ENCODE data around the gene POU2F2.

The POU2F2 gene

GRCh38 chr19:42098781-42099180, 33.5 kb downstream of the POU2F2 start:
- no peak for DNase-seq

GRCh38 chr19:42097461-42097860, 34.8 kb downstream of the POU2F2 start:
- DNase-seq: no peak

- DNase-seq: no peak
Observed at GRCh38 chr19:42096255-42096837, 35.9 kb downstream of the POU2F2 start.

- DNase-seq: no peak
Observed at GRCh38 chr19:42095814-42096230, 36.4 kb downstream of the POU2F2 start.

GRCh38 chr19:42095142-42095813, 37.0 kb downstream of the POU2F2 start:
- no peak for DNase-seq

- no peak for DNase-seq
Observed at GRCh38 chr19:42093926-42094325, 38.3 kb downstream of the POU2F2 start.

GRCh38 chr19:42093505-42093904, 38.7 kb downstream of the POU2F2 start:
- DNase-seq: no peak

- peak; percentile 17 to 45 for DNase-seq
Observed at GRCh38 chr19:42092350-42092749, 39.9 kb downstream of the POU2F2 start.

GRCh38 chr19:42091742-42092141, 40.5 kb downstream of the POU2F2 start:
- no peak for DNase-seq

GRCh38 chr19:42091300-42091699, 40.9 kb downstream of the POU2F2 start:
- DNase-seq: no peak

GRCh38 chr19:42090672-42091071, 41.6 kb downstream of the POU2F2 start:
- no peak for DNase-seq

- DNase-seq: no peak
Observed at GRCh38 chr19:42089772-42090171, 42.5 kb downstream of the POU2F2 start.

- DNase-seq: no peak
Observed at GRCh38 chr19:42089191-42089750, 43.0 kb downstream of the POU2F2 start.

- no peak for DNase-seq
Observed at GRCh38 chr19:42088471-42089190, 43.6 kb downstream of the POU2F2 start.

- DNase-seq: no peak
Observed at GRCh38 chr19:42086770-42087550, 45.3 kb downstream of the POU2F2 start.

GRCh38 chr19:42086188-42086736, 46.0 kb downstream of the POU2F2 start:
- DNase-seq: no peak

GRCh38 chr19:42083537-42083936, 48.7 kb downstream of the POU2F2 start:
- DNase-seq: no peak

GRCh38 chr19:42081584-42082203, 50.6 kb downstream of the POU2F2 start:
- peak; percentile 37 to 56 for DNase-seq

- no peak for DNase-seq
Observed at GRCh38 chr19:42080764-42081375, 51.4 kb downstream of the POU2F2 start.

- no peak for DNase-seq
Observed at GRCh38 chr19:42079886-42080763, 52.1 kb downstream of the POU2F2 start.

GRCh38 chr19:42079276-42079669, 53.0 kb downstream of the POU2F2 start:
- no peak for DNase-seq

Data from AML-193 (cell line).